Endodermal cell (in vitro differentiated cells): ENCODE data around the gene ARMC3. TPM values are rescaled to one million over a fixed set of nuclear protein-coding genes. Genes with fewer than 3 reads are reported as not detected.

ENCODE experiments used
- DNase-seq: peaks from one replicate; pipeline ENCODE4 v3.0.0-alpha.2; 2017
- H3K27ac ChIP-seq: 2 replicates; pipeline ENCODE4 v1.5.1; 2013; ENCODE audit warnings: mild to moderate bottlenecking, low read depth, low read length, moderate library complexity
- H3K27me3 ChIP-seq: 2 replicates; pipeline ENCODE4 v1.6.1; 2013; ENCODE audit warnings: mild to moderate bottlenecking, low read length, moderate library complexity; ENCODE audit not compliant: insufficient read depth, control insufficient read depth, poor library complexity, severe bottlenecking
- H3K36me3 ChIP-seq: 2 replicates; pipeline ENCODE4 v1.7.0; 2013; ENCODE audit warnings: mild to moderate bottlenecking, low read length, moderate library complexity; ENCODE audit not compliant: control insufficient read depth, insufficient read depth
- H3K4me1 ChIP-seq: one replicate; pipeline ENCODE4 v1.7.0; 2013; ENCODE audit warnings: low read length; ENCODE audit not compliant: control insufficient read depth, insufficient read depth
- H3K4me3 ChIP-seq: 2 replicates; pipeline ENCODE4 v1.5.1; 2013; ENCODE audit warnings: mild to moderate bottlenecking, low read length, moderate library complexity
- H3K9ac ChIP-seq: 2 replicates; pipeline ENCODE4 v1.6.1; 2013; ENCODE audit warnings: mild to moderate bottlenecking, low read length, moderate library complexity; ENCODE audit not compliant: poor library complexity, severe bottlenecking; ENCODE audit errors: extremely low read depth
- H3K9me3 ChIP-seq: 2 replicates; pipeline ENCODE4 v1.6.1; 2013; ENCODE audit warnings: mild to moderate bottlenecking, low read length, moderate library complexity; ENCODE audit not compliant: control insufficient read depth
- H3K27ac Mint-ChIP-seq: 2 replicates; pipeline ENCODE4 v1.8.0; 2020; ENCODE audit warnings: mixed read lengths
- H3K27me3 Mint-ChIP-seq: 2 replicates; pipeline ENCODE4 v1.8.0; 2021; ENCODE audit warnings: mild to moderate bottlenecking, mixed read lengths; ENCODE audit not compliant: insufficient read depth
- H3K36me3 Mint-ChIP-seq: 2 replicates; pipeline ENCODE4 v1.8.0; 2020; ENCODE audit warnings: low read depth, mixed read lengths
- H3K4me1 Mint-ChIP-seq: 2 replicates; pipeline ENCODE4 v1.8.0; 2020; ENCODE audit warnings: mixed read lengths
- H3K4me3 Mint-ChIP-seq: 2 replicates; pipeline ENCODE4 v1.8.0; 2020; ENCODE audit warnings: mild to moderate bottlenecking, moderate library complexity, mixed read lengths
- H3K9me3 Mint-ChIP-seq: 2 replicates; pipeline ENCODE4 v1.8.0; 2020; ENCODE audit warnings: mild to moderate bottlenecking, mixed read lengths
- CTCF ChIP-seq: fragments of 200-600 bp; sonication (generic); conservative IDR thresholded peaks from 2 replicates; pipeline ENCODE4 v1.5.0; 2021; ENCODE audit warnings: antibody characterized with exemption, mild to moderate bottlenecking
- WGBS, 2 experiments: methylation state at CpG; one replicate each; pipeline versions ENCODE4 v1.1.5 to v1.1.7; 2013; ENCODE audit warnings: missing lambda C conversion rate in 2 of 2, mixed read lengths in 1 of 2; ENCODE audit not compliant: insufficient coverage in 1 of 2, insufficient read length in 1 of 2; 5-methylcytosine and 5-hydroxymethylcytosine counted together
- total RNA-seq, 2 donors: library from RNA; stranded (reverse); fragmentation: NEBNext Ultra II Directional in 1 of 2; extraction: Animal tissue kit (Norgen Biotek cat#: 25700) in 1 of 2; gene quantifications; 2 replicates in 1 of 2; 3 replicates in 1 of 2; pipeline ENCODE4 v1.2.1, GENCODE V29; 2021

Gene ARMC3
- total RNA-seq, 2 donors from 2014 or later: 2.0 to 3.0 TPM

DNA sequence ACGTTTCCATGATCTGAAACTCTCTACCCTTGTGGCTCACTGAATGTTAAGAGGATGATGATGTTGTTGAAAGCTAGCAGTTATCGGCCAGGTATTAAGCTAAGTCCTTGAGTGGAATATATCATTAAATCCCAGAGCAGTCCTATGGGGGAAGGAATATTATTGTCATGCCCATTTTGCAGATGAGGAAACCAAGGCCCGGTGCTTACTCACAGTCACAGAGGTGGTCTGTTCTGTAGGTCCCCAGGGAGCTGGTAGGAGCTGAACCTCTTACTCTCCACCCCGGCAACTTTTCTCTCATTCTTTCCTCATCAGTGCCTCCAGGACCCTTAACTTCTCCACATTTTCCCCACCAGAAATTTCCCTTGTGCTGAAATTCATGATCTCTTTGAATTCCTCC lies 62.6 kb downstream of the ARMC3 start:
- no peak for TF ChIP-seq CTCF
- H3K27me3 Mint-ChIP-seq: peaks cover 9% of the 10 kb centered on the region
- no peaks in the 10 kb centered on the region for H3K9me3 ChIP-seq
- H3K27ac ChIP-seq: no peak overlapping the region
- H3K27ac Mint-ChIP-seq: no peak overlapping the region
- H3K4me3 Mint-ChIP-seq: no peak overlapping the region
- H3K36me3 ChIP-seq: no peaks in the 10 kb centered on the region
- H3K27me3 ChIP-seq: peaks cover 10% of the 10 kb centered on the region
- H3K4me1 Mint-ChIP-seq: no peaks in the 10 kb centered on the region
- no peak overlapping the region for H3K9ac ChIP-seq
- H3K9me3 Mint-ChIP-seq: no peaks in the 10 kb centered on the region
- WGBS, 2 experiments: 89 to 100% methylated on average over 3 to 4 of the region's 4 CpGs
- no peak for DNase-seq
- no peak overlapping the region for H3K4me3 ChIP-seq
- H3K36me3 Mint-ChIP-seq: no peaks in the 10 kb centered on the region
- no peaks in the 10 kb centered on the region for H3K4me1 ChIP-seq

GRCh38 chr10:22992075-22992474 lies 64.2 kb downstream of the ARMC3 start:
- no peaks in the 10 kb centered on the region for H3K36me3 Mint-ChIP-seq
- H3K27ac Mint-ChIP-seq: no peak overlapping the region
- no peak for TF ChIP-seq CTCF
- Histone ChIP-seq H3K36me3 (no peaks in the 10 kb centered on the region), H3K9ac (no peak overlapping the region), H3K27ac (no peak overlapping the region), H3K27me3 (peaks cover 10% of the 10 kb centered on the region), H3K4me3 (no peak overlapping the region), H3K4me1 (no peaks in the 10 kb centered on the region), H3K9me3 (no peaks in the 10 kb centered on the region)
- H3K27me3 Mint-ChIP-seq: peaks cover 9% of the 10 kb centered on the region
- WGBS, 2 experiments: 65 to 69% methylated on average over 3 to 5 of the region's 5 CpGs
- no peak for DNase-seq
- no peak overlapping the region for H3K4me3 Mint-ChIP-seq
- no peaks in the 10 kb centered on the region for H3K4me1 Mint-ChIP-seq
- no peaks in the 10 kb centered on the region for H3K9me3 Mint-ChIP-seq

DNA sequence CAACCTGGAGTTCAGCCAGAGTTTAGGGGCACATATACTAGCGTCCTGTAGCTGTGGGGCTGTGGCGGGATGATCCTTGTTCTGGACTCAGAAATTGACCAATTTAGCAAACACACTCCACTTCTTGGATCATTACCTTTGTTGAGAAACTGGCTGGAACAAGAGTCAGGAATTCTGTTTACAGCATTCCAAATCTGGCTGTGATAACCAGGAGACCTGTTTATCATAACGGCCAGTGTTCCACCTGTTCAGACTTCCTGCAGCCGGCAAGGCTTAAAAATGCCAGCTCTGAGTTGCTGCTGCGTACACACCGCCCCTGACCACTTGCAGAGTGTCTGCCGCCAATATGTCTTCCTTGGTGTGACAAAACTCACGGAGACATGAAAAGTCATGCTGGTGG lies 64.8 kb downstream of the ARMC3 start:
- peaks cover 8% of the 10 kb centered on the region for H3K27me3 Mint-ChIP-seq
- no peaks in the 10 kb centered on the region for H3K9me3 Mint-ChIP-seq
- no peaks in the 10 kb centered on the region for H3K4me1 Mint-ChIP-seq
- Histone ChIP-seq H3K4me3 (no peak overlapping the region), H3K9me3 (no peaks in the 10 kb centered on the region), H3K9ac (no peak overlapping the region), H3K36me3 (no peaks in the 10 kb centered on the region), H3K27me3 (peaks cover 10% of the 10 kb centered on the region), H3K27ac (no peak overlapping the region), H3K4me1 (no peaks in the 10 kb centered on the region)
- no peak for TF ChIP-seq CTCF
- 89 to 93% methylated on average over 8 of the region's 8 CpGs for WGBS, 2 experiments
- no peak for DNase-seq
- no peak overlapping the region for H3K4me3 Mint-ChIP-seq
- H3K27ac Mint-ChIP-seq: no peak overlapping the region
- no peaks in the 10 kb centered on the region for H3K36me3 Mint-ChIP-seq
